HT-29 (cell line): ENCODE data around the gene ADAMTS17. TPM values are rescaled to one million over a fixed set of nuclear protein-coding genes. Genes with fewer than 3 reads are reported as not detected.

ENCODE experiments used
- DNase-seq: peaks from one replicate; pipeline ENCODE4 v3.0.0-alpha.2; 2015; ENCODE audit warnings: low spot score
- total RNA-seq: library from RNA; depleted of rRNA; stranded (reverse); fragments of >200 nt; shearing (Covaris generic); gene quantifications from 2 replicates; pipeline ENCODE4 v1.2.3, GENCODE V29; 2014

ADAMTS17 gene
- total RNA-seq, 1 experiment from 2014 or later: 3.0 TPM

- no peak for DNase-seq
These were observed 140.1 kb downstream of the ADAMTS17 start for GRCh38 chr15:100201376-100202280.

DNA sequence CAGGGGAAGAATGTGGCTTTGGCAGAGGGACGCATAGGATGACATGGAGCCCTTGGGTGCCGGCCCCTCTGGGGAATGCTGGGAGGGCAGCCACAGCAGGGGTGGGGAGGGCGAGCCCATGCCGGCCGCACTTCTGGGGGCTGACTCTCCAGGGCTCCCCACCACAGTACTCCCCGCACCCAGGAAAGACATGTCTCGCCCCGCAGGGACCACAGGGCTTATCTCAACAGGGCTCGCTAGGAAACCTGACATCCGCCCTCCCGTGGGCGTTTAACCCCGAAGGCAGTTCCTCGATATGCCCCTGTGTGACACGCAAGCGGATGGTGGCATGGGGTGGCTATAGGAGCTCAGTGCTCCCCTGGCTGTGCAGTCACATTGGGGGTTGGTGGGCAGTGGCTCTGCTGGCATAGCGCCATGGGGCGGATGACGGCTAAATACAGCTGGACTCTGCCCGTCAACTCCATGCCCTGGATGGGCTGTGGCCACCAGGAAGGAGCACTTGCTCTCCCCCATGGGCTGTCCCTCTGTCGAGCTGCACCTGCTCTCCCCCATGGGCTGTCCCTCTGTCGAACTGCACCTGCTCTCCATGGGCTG lies 141.4 kb downstream of the ADAMTS17 start:
- DNase-seq: no peak

DNA sequence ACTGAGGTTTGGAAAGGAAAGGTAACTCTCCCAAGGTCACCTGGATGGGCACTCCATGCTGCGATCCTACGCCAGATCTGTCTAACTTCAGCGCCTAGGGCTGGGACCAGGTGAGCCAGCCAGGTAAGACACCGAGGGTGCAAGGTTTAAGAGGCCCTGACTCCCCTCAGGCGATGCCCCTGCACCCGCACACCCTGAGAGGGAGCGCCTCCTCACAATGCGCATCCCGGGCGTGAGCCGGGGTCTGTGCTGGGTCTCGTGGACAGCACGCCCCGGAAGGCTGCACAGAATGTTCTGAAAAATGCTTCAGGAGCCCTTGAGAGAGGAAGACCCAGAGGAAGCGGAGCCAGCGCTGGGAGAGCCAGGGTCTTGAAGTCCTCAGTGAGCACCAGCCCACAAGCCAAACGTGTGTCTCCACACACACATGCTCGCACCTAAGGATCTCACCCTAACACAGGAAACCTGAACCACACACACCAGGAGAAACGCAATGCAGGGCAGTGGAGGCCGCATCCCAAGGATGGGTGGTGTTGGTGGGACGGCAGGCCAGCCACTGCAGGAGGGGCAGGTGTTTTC lies 142.0 kb downstream of the ADAMTS17 start:
- DNase-seq: no peak

DNA sequence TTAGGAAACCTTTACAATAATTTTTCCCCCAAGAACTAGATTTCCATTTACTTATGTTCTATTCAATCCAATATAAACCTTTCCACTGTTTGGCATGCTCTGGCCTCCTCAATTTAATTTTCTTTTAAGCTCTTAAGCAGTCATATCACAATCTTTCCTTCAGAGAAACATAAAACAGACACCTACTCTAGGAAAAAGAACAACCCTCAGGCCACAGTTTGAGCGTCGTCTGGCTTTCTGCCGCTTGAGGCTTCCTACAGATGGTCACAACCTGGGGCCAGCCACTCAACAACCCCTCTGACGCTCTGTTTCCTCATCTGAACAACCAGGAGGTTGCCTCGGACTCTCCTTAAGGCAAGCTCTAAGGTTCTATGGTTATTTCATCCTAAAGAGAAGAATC lies 143.3 kb downstream of the ADAMTS17 start:
- DNase-seq: no peak

DNA sequence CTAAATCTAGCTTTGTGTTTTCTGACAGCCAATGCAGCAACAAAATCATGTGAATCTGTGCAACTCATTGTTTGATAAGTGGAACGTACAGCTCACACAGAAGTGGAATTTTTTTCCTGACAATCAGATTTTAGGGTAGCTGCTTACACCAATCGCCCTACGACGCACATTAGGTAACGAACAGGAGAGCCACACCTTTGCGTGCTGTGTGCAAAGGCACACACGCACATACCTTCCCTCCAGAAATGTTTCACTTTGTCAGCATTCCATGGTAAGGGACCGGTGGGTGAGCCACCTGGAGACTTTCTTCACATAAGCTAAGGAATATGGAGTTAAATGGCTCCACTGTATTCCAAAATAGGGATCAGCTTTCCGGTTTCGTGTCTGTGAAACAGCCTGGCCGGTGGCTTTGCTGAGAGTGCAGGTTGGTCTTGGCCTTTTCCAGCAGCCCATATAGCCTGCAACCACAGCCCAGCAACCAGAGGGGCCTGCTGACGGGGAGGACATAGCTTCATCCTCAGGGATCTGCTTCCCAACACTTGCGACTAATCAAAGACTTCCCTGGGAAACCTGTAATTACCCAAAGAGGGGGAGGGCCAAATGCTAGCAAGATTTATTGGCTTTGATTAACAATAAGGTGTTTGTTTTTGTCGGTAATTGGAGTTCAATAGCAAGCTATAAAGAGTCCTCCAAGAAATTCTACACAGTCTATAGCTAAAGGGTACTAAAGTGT lies 145.3 kb downstream of the ADAMTS17 start:
- no peak for DNase-seq

DNA sequence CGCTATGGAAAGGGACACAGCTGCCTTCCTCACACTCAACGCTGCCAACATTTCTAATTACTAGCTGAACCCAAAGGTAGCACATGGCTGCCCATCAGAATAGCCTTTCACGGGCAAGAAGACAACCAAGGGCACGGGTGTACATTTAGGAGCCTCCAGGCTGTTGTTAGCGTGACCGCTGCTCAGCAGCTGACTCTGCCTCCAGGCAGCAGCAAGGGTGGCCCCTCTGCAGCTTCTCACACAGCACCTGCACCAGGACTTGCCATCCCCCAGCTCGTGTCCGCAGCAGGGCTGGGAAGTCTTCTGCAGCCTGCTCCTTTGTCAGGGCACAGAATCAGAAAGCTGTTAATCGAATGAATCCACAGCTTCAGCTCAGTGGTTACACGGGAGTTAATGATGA lies 146.8 kb downstream of the ADAMTS17 start:
- DNase-seq: no peak

DNA sequence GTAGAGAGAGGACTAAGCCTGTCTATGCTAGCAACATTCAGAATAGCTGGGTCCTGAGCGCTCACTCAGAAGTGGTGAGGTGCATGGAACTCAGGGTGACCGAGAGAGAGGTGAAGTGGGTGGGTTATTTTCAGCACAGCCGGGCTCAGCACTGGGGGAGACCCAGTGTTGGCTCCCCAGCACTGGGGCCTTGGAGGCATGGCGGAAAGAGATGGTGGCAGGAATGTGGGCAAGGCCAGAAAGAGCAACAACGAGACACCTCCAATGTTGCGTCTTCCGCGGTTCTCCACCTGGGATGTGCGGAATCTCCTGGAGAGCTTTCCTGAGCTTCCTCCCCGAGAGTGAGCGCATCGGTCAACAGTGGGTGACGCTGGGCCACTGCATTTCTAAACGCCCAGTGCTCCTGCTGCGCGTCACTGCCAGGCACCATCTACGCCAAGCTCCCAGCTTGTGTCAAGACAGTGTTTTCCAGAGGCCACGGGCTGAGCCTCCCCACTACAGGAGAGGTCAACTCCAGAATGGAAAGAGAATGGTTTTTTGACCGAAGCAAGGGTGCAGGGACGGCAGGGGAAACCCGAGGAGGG lies 148.4 kb downstream of the ADAMTS17 start:
- DNase-seq: no peak

DNA sequence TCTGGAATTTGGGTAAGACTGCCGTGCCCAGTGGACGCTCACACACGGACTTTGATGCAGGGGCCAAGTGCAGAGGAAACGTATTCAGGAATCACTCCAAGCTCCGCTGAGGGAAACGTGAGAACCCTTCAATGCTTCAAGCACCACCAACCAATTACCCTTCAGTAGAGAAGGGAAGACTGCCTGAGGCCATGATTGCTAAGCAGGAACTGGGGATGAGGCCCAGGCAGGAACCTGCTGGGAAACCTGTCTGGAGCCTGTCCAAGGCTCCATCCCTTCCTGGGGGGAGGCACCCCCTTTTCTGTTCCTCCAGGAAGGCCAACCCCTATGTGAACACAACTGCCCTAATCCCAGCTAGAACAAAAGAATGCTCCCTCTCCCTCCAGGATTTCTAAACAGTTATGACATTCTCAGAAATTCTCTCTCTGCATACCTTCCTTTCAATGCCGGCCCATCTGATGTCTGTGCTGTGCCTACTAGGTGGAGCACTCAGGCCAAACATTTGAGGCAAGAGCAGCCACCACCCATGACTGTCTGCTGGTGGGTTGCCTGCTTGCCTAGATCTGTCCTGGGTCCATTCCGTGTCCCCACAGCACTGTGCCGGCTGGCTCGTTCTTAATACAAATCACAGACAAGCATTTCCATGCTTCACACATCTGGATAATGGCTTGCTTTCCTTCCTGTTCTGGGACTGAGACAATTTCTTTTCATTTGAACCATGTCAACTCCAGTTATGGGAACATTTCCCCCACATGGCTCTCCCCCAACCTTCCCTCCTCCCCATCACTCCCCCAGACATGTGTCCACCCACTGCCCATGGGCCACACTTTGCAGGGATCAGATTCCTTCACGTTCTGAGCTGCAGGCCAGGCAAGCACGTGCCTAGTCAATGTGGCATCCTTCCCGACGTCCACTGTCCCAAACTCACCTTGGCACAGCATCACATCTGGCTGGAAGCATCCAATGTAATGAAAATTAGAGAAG lies 149.4 kb downstream of the ADAMTS17 start:
- DNase-seq: no peak

DNA sequence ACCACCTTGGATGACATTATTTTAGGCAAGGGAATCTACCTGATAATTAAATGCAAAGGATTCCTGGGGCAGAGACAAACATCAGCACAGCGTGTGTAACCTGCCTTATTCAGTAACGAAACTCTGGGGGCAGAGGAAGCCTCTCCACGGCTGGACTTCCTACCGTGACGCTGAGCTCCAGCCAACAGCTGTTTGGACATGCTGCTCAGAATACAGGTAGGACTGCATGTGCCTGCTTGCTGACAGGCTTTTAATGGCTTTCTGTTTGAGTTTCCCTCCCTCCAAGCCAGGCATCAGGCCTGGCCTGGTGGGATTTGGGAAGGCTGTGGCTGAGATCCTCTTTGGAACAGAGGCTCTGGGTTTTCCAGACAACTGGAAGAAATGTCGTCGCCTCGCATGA lies 150.6 kb downstream of the ADAMTS17 start:
- DNase-seq: no peak

DNA sequence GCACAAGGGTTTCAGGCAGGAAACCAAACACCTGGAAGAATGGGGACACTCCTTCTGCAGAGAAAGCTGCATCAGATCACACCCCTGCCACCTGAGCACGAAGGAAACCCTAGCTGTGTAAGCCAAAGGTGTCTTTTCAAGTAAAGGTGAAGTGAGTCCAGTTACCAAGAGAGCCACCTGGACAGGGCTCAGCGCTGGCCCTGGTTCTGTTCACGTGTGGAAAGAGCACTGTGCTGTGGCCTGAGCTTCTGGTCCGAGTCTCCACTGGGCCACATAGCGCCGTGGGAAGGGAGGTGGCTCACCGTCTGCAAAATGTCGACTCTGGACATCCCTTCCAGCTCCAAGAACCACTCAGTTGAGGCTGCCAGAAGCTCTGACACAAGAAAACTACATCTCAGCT lies 151.1 kb downstream of the ADAMTS17 start:
- no peak for DNase-seq

GRCh38 chr15:100189849-100190248 lies 151.9 kb downstream of the ADAMTS17 start:
- DNase-seq: peak; percentile 5

DNA sequence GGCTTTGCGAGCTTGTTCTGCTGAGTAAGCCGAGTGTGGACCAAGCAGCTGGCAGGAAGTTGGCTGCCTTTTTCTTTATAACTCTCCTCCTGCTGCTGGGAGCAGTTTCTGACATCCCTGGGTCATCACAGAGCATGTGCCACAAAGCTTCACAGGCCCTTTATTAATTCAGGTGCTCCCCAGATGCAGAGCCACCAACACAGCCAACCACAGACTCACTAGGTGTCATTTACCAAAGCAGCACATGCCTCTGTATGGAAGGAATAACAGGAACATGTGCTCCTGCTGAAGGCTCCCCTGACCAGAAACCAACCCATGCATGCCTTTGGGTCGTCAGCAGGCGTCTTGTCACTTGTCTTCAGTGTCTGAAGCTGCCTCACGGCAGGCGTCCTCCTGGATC lies 152.5 kb downstream of the ADAMTS17 start:
- no peak for DNase-seq

DNA sequence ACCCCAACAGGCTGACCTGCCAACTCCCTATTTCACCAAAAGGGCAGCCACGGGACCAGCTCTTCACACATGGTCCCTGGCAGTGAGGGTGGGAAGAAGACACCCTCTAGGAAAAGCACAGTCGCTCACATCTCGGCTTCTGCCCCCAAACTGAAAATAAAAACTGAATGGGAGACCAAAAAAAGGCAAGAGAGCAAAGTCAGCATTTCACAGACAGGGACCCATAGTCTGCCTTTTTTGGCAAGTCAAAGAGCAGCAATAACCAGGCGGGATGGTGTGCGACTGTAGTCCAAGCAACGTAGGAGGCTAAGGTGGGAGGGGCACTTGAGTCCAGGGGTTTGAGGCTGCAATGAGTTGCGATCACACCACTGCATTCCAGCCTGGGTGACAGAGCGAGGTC lies 154.1 kb downstream of the ADAMTS17 start:
- no peak for DNase-seq

GRCh38 chr15:100186960-100187359 lies 154.8 kb downstream of the ADAMTS17 start:
- no peak for DNase-seq

DNA sequence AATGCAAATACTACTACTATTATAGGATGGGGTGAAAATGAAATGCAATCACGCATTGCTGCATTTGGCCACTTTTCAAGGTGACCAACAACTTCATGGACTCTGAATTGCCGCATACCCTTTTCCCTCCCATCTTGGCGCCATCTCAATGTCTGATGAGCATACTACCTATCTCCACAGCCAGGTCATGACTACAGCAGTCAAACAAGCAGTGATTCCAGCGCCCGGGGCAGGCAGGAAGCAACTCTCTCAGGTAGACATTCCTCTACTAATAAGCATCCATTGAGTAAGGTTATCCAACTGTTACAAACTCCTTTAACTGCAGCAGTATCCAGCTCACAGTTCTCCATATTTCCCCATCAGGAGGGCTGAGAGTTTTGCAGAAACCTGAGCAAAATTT lies 155.4 kb downstream of the ADAMTS17 start:
- DNase-seq: no peak

- no peak for DNase-seq
These were observed 157.8 kb downstream of the ADAMTS17 start for GRCh38 chr15:100183921-100184495.

DNA sequence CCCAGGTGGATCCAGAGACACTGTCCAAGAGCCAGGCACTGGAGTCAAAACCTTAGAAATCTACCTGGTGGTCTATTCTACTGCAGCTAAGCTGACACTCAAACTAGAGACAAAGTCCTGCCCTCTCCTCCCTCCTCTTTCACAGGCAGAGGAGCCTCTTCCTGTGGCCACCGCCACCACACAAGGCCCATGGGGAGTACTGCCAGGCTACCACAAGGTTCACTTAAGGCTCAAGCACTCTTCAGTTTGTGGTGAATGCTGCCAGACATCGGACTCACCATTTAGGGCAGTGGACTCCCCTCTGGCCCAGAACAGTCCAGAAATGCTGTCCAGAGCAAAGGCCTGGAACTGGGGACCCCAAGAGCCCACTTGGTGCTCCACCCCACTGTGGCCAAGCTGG lies 160.9 kb downstream of the ADAMTS17 start:
- DNase-seq: no peak

DNA sequence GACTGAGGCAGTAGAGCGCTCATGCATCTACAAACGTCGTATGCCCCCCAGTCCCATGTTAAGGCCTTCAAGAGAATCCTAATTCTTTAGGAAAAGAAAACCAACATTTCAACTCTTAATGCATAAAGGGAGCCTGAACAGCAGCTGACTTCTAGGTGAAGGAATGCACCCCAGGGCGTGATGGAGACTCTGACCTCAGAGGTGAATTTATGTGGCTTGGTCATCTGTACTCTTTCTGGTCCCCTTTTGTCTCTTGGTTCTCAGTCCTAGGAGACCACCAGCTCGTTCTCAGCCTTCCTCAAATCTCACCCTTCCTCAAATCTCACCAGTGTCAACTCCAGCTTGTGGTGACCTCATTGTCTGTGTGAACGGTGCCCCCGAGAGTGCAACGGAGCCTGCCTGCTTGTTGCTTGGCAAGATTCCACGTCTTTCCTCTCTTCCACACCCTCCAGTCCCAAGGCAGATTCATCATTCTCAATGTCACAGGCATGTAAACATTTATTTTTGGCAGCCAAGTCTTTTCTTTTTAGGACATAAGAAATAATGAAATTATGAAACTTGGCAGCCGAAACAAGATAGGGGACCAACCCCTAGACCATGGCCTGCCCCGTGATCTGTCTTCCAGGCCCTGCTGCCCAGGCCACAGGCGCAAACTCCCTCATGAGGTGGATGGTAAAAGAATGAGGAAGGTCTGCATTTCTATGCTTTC lies 166.2 kb downstream of the ADAMTS17 start:
- DNase-seq: no peak

DNA sequence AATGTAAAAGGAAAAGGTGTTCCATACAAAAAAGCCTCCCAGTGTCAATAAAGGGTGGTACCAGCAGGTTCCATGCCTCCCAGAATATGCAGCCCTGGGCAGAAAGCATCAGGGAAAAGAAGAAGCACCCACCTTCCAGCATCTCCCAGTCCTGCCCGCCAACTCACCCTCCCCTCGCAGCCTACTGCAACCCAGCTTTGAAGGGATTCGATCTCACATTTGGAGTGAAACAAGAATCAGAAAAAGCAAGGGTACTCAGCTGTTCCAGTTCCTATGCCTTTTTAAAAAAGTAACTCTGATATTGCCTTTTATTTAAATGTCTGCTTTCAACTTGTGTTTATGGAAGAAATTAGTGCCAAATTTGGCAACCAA lies 166.9 kb downstream of the ADAMTS17 start:
- DNase-seq: no peak
